IMR-90 (cell line): ENCODE measurements around the gene DAB1. TPM values are rescaled to one million over a fixed set of nuclear protein-coding genes. Genes with fewer than 3 reads are reported as not detected.

ENCODE experiments used
- ATAC-seq: fragments of 200-7000 bp; cut with Tn5 transposase; 2 replicates; pipeline ENCODE4 v1.9.1; 2020; ENCODE audit warnings: low read depth, mild to moderate bottlenecking, moderate library complexity
- BruUV-seq: library from RNA; stranded (reverse); fragments of 400-500 nt; replicated peaks from 2 replicates; lab custom pipeline; 2021; lab: Mats Ljungman, UMichigan
- CTCF ChIA-PET: fragments of 300-600 bp; formaldehyde crosslinking; extraction: SDS; loops from one replicate; lab custom pipeline; 2021; ENCODE audit warnings: antibody characterized with exemption; lab: Yijun Ruan, JAX
- POLR2A ChIA-PET: fragments of 300-600 bp; sonication (Branson Sonifier 250); formaldehyde crosslinking; loops from one replicate; lab custom pipeline; 2022; ENCODE audit warnings: antibody characterized with exemption; ENCODE audit not compliant: unreplicated experiment; lab: Charles Lee
- DNase-seq: peaks from one replicate; pipeline ENCODE4 v3.0.0; 2013
- H2AFZ ChIP-seq: replicated peaks from 2 replicates; pipeline ENCODE3; 2013; ENCODE audit warnings: low read length, mild to moderate bottlenecking; ENCODE audit not compliant: poor library complexity
- H2AK5ac ChIP-seq: 2 replicates; pipeline ENCODE4 v1.6.1; 2013; ENCODE audit warnings: low read depth, low read length, inconsistent platforms
- H2AK9ac ChIP-seq: replicated peaks from 2 replicates; pipeline ENCODE3; 2013; ENCODE audit warnings: mild to moderate bottlenecking, low read depth, low read length, moderate library complexity; ENCODE audit not compliant: poor library complexity
- H2BK120ac ChIP-seq: 2 replicates; pipeline ENCODE4 v1.6.1; 2013; ENCODE audit warnings: low read depth, low read length, inconsistent platforms
- H2BK15ac ChIP-seq: 3 replicates; pipeline ENCODE4 v1.6.1; 2013; ENCODE audit warnings: low read depth, low read length, inconsistent platforms
- H2BK20ac ChIP-seq: 2 replicates; pipeline ENCODE4 v1.6.1; 2013; ENCODE audit warnings: low read depth, mild to moderate bottlenecking, inconsistent platforms, low read length, moderate library complexity
- H2BK5ac ChIP-seq: 2 replicates; pipeline ENCODE4 v1.6.1; 2013; ENCODE audit warnings: mild to moderate bottlenecking, low read depth, low read length, inconsistent platforms; ENCODE audit not compliant: poor library complexity, severe bottlenecking
- H3K14ac ChIP-seq: replicated peaks from 2 replicates; pipeline ENCODE4 v1.6.1; 2013; ENCODE audit warnings: low read depth, low read length, inconsistent platforms
- H3K18ac ChIP-seq: 2 replicates; pipeline ENCODE4 v1.6.1; 2013; ENCODE audit warnings: low read depth, low read length, control low read depth
- H3K23ac ChIP-seq: 2 replicates; pipeline ENCODE4 v1.6.1; 2013; ENCODE audit warnings: low read depth, low read length, inconsistent platforms
- H3K27ac ChIP-seq: 2 replicates; pipeline ENCODE4 v1.5.1; 2013; ENCODE audit warnings: mild to moderate bottlenecking, control low read depth, low read length; ENCODE audit not compliant: insufficient read depth
- H3K27me3 ChIP-seq: 2 replicates; pipeline ENCODE4 v1.6.1; 2013; ENCODE audit warnings: low read length; ENCODE audit not compliant: control insufficient read depth, insufficient read depth
- H3K36me3 ChIP-seq: 2 replicates; pipeline ENCODE4 v1.6.1; 2013; ENCODE audit warnings: low read length, mixed read lengths; ENCODE audit not compliant: control insufficient read depth, insufficient read depth
- H3K4ac ChIP-seq: 2 replicates; pipeline ENCODE4 v1.6.1; 2013; ENCODE audit warnings: low read depth, low read length, inconsistent platforms
- H3K4me1 ChIP-seq: 2 replicates; pipeline ENCODE4 v1.6.1; 2013; ENCODE audit warnings: low read length, mixed read lengths; ENCODE audit not compliant: control insufficient read depth, insufficient read depth
- H3K4me2 ChIP-seq: 2 replicates; pipeline ENCODE4 v1.6.1; 2013; ENCODE audit warnings: low read depth, mild to moderate bottlenecking, control low read depth, low read length, moderate library complexity
- H3K4me3 ChIP-seq: 2 replicates; pipeline ENCODE4 v1.5.1; 2013; ENCODE audit warnings: low read depth, mild to moderate bottlenecking, control low read depth, low read length, moderate library complexity; ENCODE audit not compliant: insufficient read depth
- H3K56ac ChIP-seq: 2 replicates; pipeline ENCODE4 v1.6.1; 2013; ENCODE audit warnings: low read length, inconsistent platforms; ENCODE audit not compliant: insufficient read depth; ENCODE audit errors: extremely low read depth
- H3K79me1 ChIP-seq, 2 experiments: 2 replicates each; pipeline ENCODE4 v1.6.1; 2013; ENCODE audit warnings: low read length in 2 of 2, inconsistent platforms in 1 of 2, low read depth in 1 of 2
- H3K9ac ChIP-seq: 2 replicates; pipeline ENCODE4 v1.6.1; 2013; ENCODE audit warnings: low read depth, low read length, control low read depth
- H3K9me1 ChIP-seq: 2 replicates; pipeline ENCODE4 v1.6.1; 2013; ENCODE audit warnings: low read length, inconsistent platforms; ENCODE audit not compliant: insufficient read depth
- H3K9me3 ChIP-seq: 2 replicates; pipeline ENCODE4 v1.6.1; 2013; ENCODE audit warnings: low read length; ENCODE audit not compliant: control insufficient read depth, insufficient read depth
- H4K20me1 ChIP-seq: 2 replicates; pipeline ENCODE4 v1.6.1; 2013; ENCODE audit warnings: low read length, inconsistent platforms; ENCODE audit not compliant: insufficient read depth
- H4K5ac ChIP-seq: 2 replicates; pipeline ENCODE4 v1.6.1; 2013; ENCODE audit warnings: mild to moderate bottlenecking, low read depth, low read length, control low read depth
- H4K8ac ChIP-seq, 2 experiments: 2 replicates each; pipeline ENCODE4 v1.6.1; 2013; ENCODE audit warnings: low read depth in 2 of 2, low read length in 2 of 2, control low read depth in 1 of 2, inconsistent platforms in 1 of 2
- H4K91ac ChIP-seq: 2 replicates; pipeline ENCODE4 v1.6.1; 2013; ENCODE audit warnings: low read depth, low read length, inconsistent platforms; ENCODE audit not compliant: insufficient read depth
- CEBPB ChIP-seq: IDR thresholded peaks from 2 replicates; pipeline ENCODE4 v1.6.1; 2012; ENCODE audit warnings: low read depth, low read length, improper control_type of control experiment
- CTCF ChIP-seq: conservative IDR thresholded peaks from 2 replicates; pipeline ENCODE4 v1.5.1; 2012; ENCODE audit warnings: mild to moderate bottlenecking, low read depth, low read length, improper control_type of control experiment
- ELK1 ChIP-seq: fragments of 150-350 bp; IDR thresholded peaks from 2 replicates; pipeline ENCODE4 v1.6.1; 2016; ENCODE audit warnings: low read depth, mild to moderate bottlenecking, low read length, moderate library complexity, borderline replicate concordance
- MAFK ChIP-seq: IDR thresholded peaks from 2 replicates; pipeline ENCODE4 v1.6.1; 2012; ENCODE audit warnings: low read depth, low read length, improper control_type of control experiment
- MXI1 ChIP-seq: IDR thresholded peaks from 2 replicates; pipeline ENCODE4 v1.6.1; 2012; ENCODE audit warnings: low read depth, mild to moderate bottlenecking, low read length, moderate library complexity, borderline replicate concordance
- RFX5 ChIP-seq: IDR thresholded peaks from 2 replicates; pipeline ENCODE4 v1.8.0; 2012; ENCODE audit warnings: low read depth, mild to moderate bottlenecking, low read length, moderate library complexity
- WGBS, 2 experiments: methylation state at CpG; one replicate each; pipeline versions ENCODE4 v1.1.5 to v1.1.7; 2013; ENCODE audit warnings: missing lambda C conversion rate in 2 of 2; ENCODE audit not compliant: insufficient read length in 1 of 2; ENCODE audit errors: extremely low coverage in 2 of 2; 5-methylcytosine and 5-hydroxymethylcytosine counted together
- dilution Hi-C: fragments of 300-500 bp; cut with HindIII; formaldehyde crosslinking; loops from one replicate; pipeline ENCODE4 v1.14.3; 2018; ENCODE audit warnings: low sequenced_read_pairs; ENCODE audit not compliant: unreplicated experiment
- in situ Hi-C: fragments of 300-500 bp; cut with MboI; formaldehyde crosslinking; loops from 3 replicates; pipeline ENCODE4 v1.14.3; 2019; ENCODE audit warnings: low sequenced_read_pairs, inconsistent platforms, mixed read lengths
- intact Hi-C: fragments of 100-400 bp; cut with micrococcal nuclease; formaldehyde crosslinking; loops from 2 replicates; pipeline ENCODE4 v1.10.0; 2022
- polyA plus RNA-seq, 3 experiments: library from polyadenylated mRNA; depleted of rRNA; stranded (reverse); fragments of >200 nt; gene quantifications; 2 replicates each; pipeline ENCODE4 v1.2.3, GENCODE V29; 2012; ENCODE audit warnings: low replicate concordance in 1 of 3
- total RNA-seq: library from RNA; depleted of rRNA; stranded (reverse); fragments of >200 nt; gene quantifications from 2 replicates; pipeline ENCODE4 v1.2.3, GENCODE V29; 2012

The DAB1 gene
- total and polyA plus RNA-seq, 2 of the 4 experiments (the other 2 are of a cell fraction) = 0.18 to 0.41 TPM

- ATAC-seq (peak; percentile 53), DNase-seq (peak; percentile 30)
- no peaks in the 10 kb centered on the region for H3K9me1 ChIP-seq
- H3K18ac ChIP-seq = no peak overlapping the region
- intact Hi-C loops (no loop called here), dilution Hi-C loops (no loop called here), in situ Hi-C loops (no loop called here)
- H2BK120ac ChIP-seq = no peak overlapping the region
- H4K8ac ChIP-seq = no peak overlapping the region
- H3K27ac ChIP-seq = no peak overlapping the region
- H4K20me1 ChIP-seq = no peaks in the 10 kb centered on the region
- H2BK5ac ChIP-seq = no peak overlapping the region
- ChIA-PET POLR2A (no interaction called here), CTCF (no interaction called here)
- H3K4me3 ChIP-seq = no peak overlapping the region
- no peak overlapping the region for H4K5ac ChIP-seq
- H3K36me3 ChIP-seq = no peaks in the 10 kb centered on the region
- H3K4me1 ChIP-seq = no peaks in the 10 kb centered on the region
- H3K9me3 ChIP-seq = no peaks in the 10 kb centered on the region
- BruUV-seq = no TSS peak
- no peak overlapping the region for H2BK20ac ChIP-seq
- no peak overlapping the region; the same call in 2 of the 3 replicates for H2BK15ac ChIP-seq
- no peak overlapping the region for H2AK5ac ChIP-seq
- H3K14ac ChIP-seq = no peak overlapping the region
- no peak overlapping the region for H3K56ac ChIP-seq
- no peak for TF ChIP-seq ELK1
- TF ChIP-seq MAFK = no peak
- TF ChIP-seq CEBPB = no peak
- TF ChIP-seq MXI1 = no peak
- TF ChIP-seq RFX5 = no peak
- no peak for TF ChIP-seq CTCF
- no peak overlapping the region for H2AK9ac ChIP-seq
- H3K4me2 ChIP-seq = no peak overlapping the region
- no peak overlapping the region for H3K9ac ChIP-seq
- H3K23ac ChIP-seq = no peak overlapping the region
- H3K4ac ChIP-seq = no peak overlapping the region
- H4K91ac ChIP-seq = no peak overlapping the region
- H2AFZ ChIP-seq = no peak overlapping the region
- WGBS, 2 experiments = no CpG with 5 or more reads among the region's 3 CpGs
- H3K79me1 ChIP-seq = no peaks in the 10 kb centered on the region
- H3K27me3 ChIP-seq = no peaks in the 10 kb centered on the region
These were observed 292.0 kb downstream of the DAB1 start for GRCh38 chr1:57131701-57132394.
